Ectodermal cell (in vitro differentiated cells): Measurements from ENCODE around the gene UBE2E3.

ENCODE experiments used
- H3K27ac ChIP-seq: 2 replicates; pipeline ENCODE4 v1.7.0; 2013; ENCODE audit warnings: mild to moderate bottlenecking, low read depth, low read length; ENCODE audit not compliant: insufficient read depth, poor library complexity, severe bottlenecking
- H3K27me3 ChIP-seq: 2 replicates; pipeline ENCODE4 v1.7.0; 2013; ENCODE audit warnings: mild to moderate bottlenecking, low read length; ENCODE audit not compliant: insufficient read depth, control insufficient read depth, poor library complexity, severe bottlenecking
- H3K36me3 ChIP-seq: one replicate; pipeline ENCODE4 v1.7.0; 2013; ENCODE audit warnings: low read length; ENCODE audit not compliant: control insufficient read depth, insufficient read depth
- H3K4me1 ChIP-seq: one replicate; pipeline ENCODE4 v1.7.0; 2013; ENCODE audit warnings: low read length; ENCODE audit not compliant: control insufficient read depth, insufficient read depth
- H3K4me3 ChIP-seq: 2 replicates; pipeline ENCODE4 v1.7.0; 2013; ENCODE audit warnings: low read depth, low read length, control low read depth; ENCODE audit not compliant: insufficient read depth
- H3K9me3 ChIP-seq: 2 replicates; pipeline ENCODE4 v1.7.0; 2013; ENCODE audit warnings: mild to moderate bottlenecking, low read length, moderate library complexity; ENCODE audit not compliant: control insufficient read depth
- WGBS, 2 experiments: methylation state at CpG; one replicate each; pipeline ENCODE4 v1.1.7; 2013; ENCODE audit warnings: missing lambda C conversion rate in 2 of 2; 5-methylcytosine and 5-hydroxymethylcytosine counted together

UBE2E3 gene

GRCh38 chr2:181103659-181104058 is 123.3 kb downstream of the UBE2E3 start:
- Histone ChIP-seq H3K27ac (no peak overlapping the region), H3K9me3 (no peaks in the 10 kb centered on the region), H3K36me3 (no peaks in the 10 kb centered on the region), H3K27me3 (no peaks in the 10 kb centered on the region), H3K4me3 (no peak overlapping the region), H3K4me1 (peaks cover 5% of the 10 kb centered on the region)

- no peaks in the 10 kb centered on the region for H3K27me3 ChIP-seq
- 64 to 69% methylated on average over 4 to 7 of the region's 7 CpGs for WGBS, 2 experiments
- no peak overlapping the region for H3K4me3 ChIP-seq
- H3K27ac ChIP-seq: no peak overlapping the region
- no peaks in the 10 kb centered on the region for H3K36me3 ChIP-seq
- H3K4me1 ChIP-seq: peaks cover 5% of the 10 kb centered on the region
- no peaks in the 10 kb centered on the region for H3K9me3 ChIP-seq
These were observed 124.2 kb downstream of the UBE2E3 start for GRCh38 chr2:181104512-181105115.

- no peaks in the 10 kb centered on the region for H3K9me3 ChIP-seq
- H3K36me3 ChIP-seq: no peaks in the 10 kb centered on the region
- no peak overlapping the region for H3K4me3 ChIP-seq
- H3K27me3 ChIP-seq: no peaks in the 10 kb centered on the region
- 95% methylated on average over 2 of the region's 2 CpGs; no CpG with 5 or more reads in 1 of the 2 experiments for WGBS, 2 experiments
- no peak overlapping the region for H3K27ac ChIP-seq
- H3K4me1 ChIP-seq: peaks cover 5% of the 10 kb centered on the region
These were observed 125.2 kb downstream of the UBE2E3 start for GRCh38 chr2:181105562-181105961.

GRCh38 chr2:181106229-181106628 is 125.8 kb downstream of the UBE2E3 start:
- Histone ChIP-seq H3K9me3 (no peaks in the 10 kb centered on the region), H3K4me1 (peaks cover 5% of the 10 kb centered on the region), H3K36me3 (no peaks in the 10 kb centered on the region), H3K27me3 (no peaks in the 10 kb centered on the region), H3K4me3 (no peak overlapping the region), H3K27ac (no peak overlapping the region)
- WGBS, 2 experiments: 75 to 82% methylated on average over 2 of the region's 2 CpGs

- no peak overlapping the region for H3K27ac ChIP-seq
- WGBS, 2 experiments: 69 to 76% methylated on average over 2 of the region's 2 CpGs
- no peaks in the 10 kb centered on the region for H3K36me3 ChIP-seq
These were observed 126.6 kb downstream of the UBE2E3 start for GRCh38 chr2:181106789-181107627.

GRCh38 chr2:181107628-181107945 is 127.2 kb downstream of the UBE2E3 start:
- H3K4me1 ChIP-seq: peaks cover 5% of the 10 kb centered on the region
- no peak overlapping the region for H3K4me3 ChIP-seq
- H3K27me3 ChIP-seq: no peaks in the 10 kb centered on the region
- no peaks in the 10 kb centered on the region for H3K9me3 ChIP-seq
- H3K36me3 ChIP-seq: no peaks in the 10 kb centered on the region
- WGBS, 2 experiments: no CpG with 5 or more reads among the region's 1 CpG
- no peak overlapping the region for H3K27ac ChIP-seq

More at GRCh38 chr2:181106789-181107627, 126.6 kb downstream of the UBE2E3 start:
- H3K4me1 ChIP-seq: peaks cover 5% of the 10 kb centered on the region
- no peaks in the 10 kb centered on the region for H3K27me3 ChIP-seq
- H3K4me3 ChIP-seq: no peak overlapping the region
- no peaks in the 10 kb centered on the region for H3K9me3 ChIP-seq

GRCh38 chr2:181111059-181111458 is 130.7 kb downstream of the UBE2E3 start:
- Histone ChIP-seq H3K27ac (no peak overlapping the region), H3K36me3 (no peaks in the 10 kb centered on the region), H3K9me3 (no peaks in the 10 kb centered on the region), H3K27me3 (no peaks in the 10 kb centered on the region), H3K4me3 (no peak overlapping the region), H3K4me1 (peaks cover 5% of the 10 kb centered on the region)
- WGBS, 2 experiments: 90 to 92% methylated on average over 1 to 2 of the region's 2 CpGs

GRCh38 chr2:181112916-181113315 is 132.5 kb downstream of the UBE2E3 start:
- H3K4me1 ChIP-seq: no peaks in the 10 kb centered on the region
- H3K27ac ChIP-seq: no peak overlapping the region
- no peak overlapping the region for H3K4me3 ChIP-seq
- H3K9me3 ChIP-seq: no peaks in the 10 kb centered on the region
- no peaks in the 10 kb centered on the region for H3K36me3 ChIP-seq
- no peaks in the 10 kb centered on the region for H3K27me3 ChIP-seq
- 95 to 100% methylated on average over 1 of the region's 1 CpG for WGBS, 2 experiments
